Measurements from ENCODE around the gene SBF2.
A peak's percentile ranks its signal among the peaks of the same experiment; 100 is the strongest.
"Not testable (repeated sequence)": the region's sequence is repeated elsewhere in the genome, so short reads cannot be mapped to it uniquely, and the experiment has no call there.

The SBF2 gene

DNA sequence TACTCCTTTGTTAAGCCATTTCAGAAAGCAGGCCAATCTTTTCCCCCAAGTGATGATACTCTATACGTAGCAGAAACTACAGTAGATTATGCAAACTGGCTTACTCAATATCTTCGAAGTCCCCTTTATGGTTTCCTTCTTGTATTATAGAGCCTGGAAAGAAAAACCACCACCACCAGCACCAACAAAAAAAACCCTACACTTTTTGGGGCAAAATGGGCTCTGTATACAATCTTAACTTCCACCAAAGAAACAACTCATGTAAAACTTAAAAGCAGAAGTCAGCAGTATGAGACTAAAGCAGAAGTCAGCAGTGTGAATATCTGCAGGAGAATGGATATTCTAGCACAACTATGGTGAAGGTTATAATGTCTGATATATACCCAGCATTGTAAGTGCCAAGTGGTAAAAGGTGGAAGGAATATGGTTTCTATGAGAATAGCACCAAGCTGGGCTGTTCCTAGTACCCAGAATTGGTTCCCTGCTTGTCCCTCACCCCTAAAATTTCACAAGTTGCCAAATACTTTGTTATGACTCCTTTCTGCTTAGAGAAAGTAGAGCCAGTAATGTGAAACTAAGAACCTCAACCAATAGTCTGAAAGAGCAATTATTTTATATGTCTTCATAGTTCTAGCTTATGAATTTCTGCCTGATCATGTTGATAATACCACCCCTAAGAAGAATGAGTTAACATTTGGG is 252.1 kb downstream of the SBF2 start:
- H3K4me3 ChIP-seq (ENCODE audit: control insufficient read depth, low read depth, low read length), result no peak overlapping the region
- TF ChIP-seq, protein P1, sequence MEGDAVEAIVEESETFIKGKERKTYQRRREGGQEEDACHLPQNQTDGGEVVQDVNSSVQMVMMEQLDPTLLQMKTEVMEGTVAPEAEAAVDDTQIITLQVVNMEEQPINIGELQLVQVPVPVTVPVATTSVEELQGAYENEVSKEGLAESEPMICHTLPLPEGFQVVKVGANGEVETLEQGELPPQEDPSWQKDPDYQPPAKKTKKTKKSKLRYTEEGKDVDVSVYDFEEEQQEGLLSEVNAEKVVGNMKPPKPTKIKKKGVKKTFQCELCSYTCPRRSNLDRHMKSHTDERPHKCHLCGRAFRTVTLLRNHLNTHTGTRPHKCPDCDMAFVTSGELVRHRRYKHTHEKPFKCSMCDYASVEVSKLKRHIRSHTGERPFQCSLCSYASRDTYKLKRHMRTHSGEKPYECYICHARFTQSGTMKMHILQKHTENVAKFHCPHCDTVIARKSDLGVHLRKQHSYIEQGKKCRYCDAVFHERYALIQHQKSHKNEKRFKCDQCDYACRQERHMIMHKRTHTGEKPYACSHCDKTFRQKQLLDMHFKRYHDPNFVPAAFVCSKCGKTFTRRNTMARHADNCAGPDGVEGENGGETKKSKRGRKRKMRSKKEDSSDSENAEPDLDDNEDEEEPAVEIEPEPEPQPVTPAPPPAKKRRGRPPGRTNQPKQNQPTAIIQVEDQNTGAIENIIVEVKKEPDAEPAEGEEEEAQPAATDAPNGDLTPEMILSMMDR (IDR thresholded peaks at IDR 0.05; ENCODE audit: control insufficient read depth, insufficient read depth, low read depth, low read length, missing control alignments), result no peak
- no peak for DNase-seq (ENCODE audit: low read depth)

DNA sequence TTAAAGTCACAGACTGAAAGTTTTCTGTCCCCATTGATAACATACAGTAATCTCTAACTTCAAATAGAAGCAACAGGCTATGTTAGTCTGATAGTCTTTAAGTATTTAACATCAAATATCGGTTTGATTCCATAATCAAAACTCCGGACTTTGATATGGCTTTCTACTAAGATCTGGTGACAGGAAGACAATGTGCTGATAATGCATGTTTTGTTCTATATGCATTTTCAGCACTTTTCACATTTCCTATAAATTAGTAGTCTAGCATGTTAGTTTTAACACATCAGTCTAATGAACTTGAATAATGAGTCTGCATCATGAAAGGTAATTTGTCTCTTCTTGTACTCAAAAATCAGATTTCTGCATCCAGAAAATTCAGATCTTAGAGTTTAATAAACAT is 252.7 kb downstream of the SBF2 start:
- TF ChIP-seq, protein P1 (IDR thresholded peaks at IDR 0.05; ENCODE audit: control insufficient read depth, insufficient read depth, low read depth, low read length, missing control alignments), result no peak
- no peak for DNase-seq (ENCODE audit: low read depth)
- no peak overlapping the region for H3K4me3 ChIP-seq (ENCODE audit: control insufficient read depth, low read depth, low read length)

DNA sequence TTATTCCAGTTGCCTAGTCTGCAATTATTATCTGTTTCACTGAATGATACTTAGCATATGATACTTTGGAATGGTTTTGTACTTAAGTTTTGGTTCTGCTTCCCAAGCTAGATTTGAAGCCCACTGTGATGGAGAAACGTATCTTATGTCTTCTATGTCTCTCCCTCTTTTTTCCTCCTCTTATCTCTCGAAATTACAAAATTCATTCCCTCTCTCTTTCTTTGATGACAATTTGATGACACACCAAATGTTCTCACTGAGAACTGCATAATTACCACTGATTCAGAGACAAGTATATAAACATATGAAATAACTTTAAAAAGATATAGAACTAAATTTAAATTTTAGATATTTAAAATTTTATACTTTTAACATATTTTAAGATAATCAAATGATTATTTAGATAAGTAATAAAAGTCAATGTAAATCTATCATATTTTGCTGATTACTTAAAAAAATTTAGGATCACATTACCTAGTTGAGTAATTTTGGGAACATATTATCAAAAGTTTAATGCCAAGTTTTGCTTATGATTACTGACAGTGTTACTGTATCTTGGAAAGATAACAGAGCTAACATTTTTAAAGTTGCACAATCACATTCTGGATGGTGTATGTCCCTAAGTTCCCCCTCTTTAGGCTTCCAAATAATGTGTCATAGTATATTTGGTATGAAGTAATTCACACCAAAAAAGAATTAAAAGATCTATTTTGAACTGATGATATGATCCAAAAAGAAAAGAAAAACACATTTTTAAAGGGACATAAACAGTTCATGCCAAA is 255.3 kb downstream of the SBF2 start:
- H3K4me3 ChIP-seq (ENCODE audit: control insufficient read depth, low read depth, low read length), result no peak overlapping the region
- TF ChIP-seq, protein P1 (IDR thresholded peaks at IDR 0.05; ENCODE audit: control insufficient read depth, insufficient read depth, low read depth, low read length, missing control alignments), result no peak
- no peak for DNase-seq (ENCODE audit: low read depth)

DNA sequence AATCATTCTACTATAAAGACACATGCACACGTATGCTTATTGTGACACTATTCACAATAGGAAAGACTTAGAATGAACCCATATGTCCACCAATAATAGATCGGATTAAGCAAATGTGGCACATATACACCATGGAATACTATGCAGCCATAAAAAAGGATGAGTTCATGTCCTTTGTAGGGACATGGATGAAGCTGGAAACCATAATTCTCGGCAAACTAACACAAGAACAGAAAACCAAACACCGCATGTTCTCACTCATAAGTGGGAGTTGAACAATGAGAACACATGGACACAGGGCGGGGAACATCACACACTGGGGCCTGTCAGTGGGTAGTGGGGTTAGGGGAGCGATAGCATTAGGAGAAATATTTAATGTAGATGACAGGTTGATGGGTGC is 258.1 kb downstream of the SBF2 start:
- H3K4me3 ChIP-seq (ENCODE audit: control insufficient read depth, low read depth, low read length); DNase-seq (ENCODE audit: low read depth): not testable (repeated sequence)

DNA sequence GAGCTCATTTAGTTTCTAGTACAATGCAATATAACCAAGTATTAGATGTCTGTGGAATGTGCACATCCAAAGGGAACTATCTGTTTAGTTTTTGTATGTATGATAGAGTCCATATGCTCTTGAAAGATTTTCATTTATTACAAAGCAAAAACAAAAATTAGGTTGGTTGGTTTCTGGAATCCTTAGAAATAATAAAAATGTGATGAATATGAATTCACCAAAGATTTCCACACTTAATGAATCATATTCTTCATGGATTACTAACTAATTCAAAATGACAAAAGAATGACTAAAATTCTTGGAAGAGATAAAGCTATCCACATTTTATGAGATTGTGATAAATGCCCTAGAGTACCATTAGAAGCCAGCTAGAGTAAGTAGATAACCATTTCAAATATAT is 261.1 kb downstream of the SBF2 start:
- DNase-seq (ENCODE audit: low read depth), result peak; percentile 31
- TF ChIP-seq, protein P1 (IDR thresholded peaks at IDR 0.05; ENCODE audit: control insufficient read depth, insufficient read depth, low read depth, low read length, missing control alignments), result no peak
- no peak overlapping the region for H3K4me3 ChIP-seq (ENCODE audit: control insufficient read depth, low read depth, low read length)

DNA sequence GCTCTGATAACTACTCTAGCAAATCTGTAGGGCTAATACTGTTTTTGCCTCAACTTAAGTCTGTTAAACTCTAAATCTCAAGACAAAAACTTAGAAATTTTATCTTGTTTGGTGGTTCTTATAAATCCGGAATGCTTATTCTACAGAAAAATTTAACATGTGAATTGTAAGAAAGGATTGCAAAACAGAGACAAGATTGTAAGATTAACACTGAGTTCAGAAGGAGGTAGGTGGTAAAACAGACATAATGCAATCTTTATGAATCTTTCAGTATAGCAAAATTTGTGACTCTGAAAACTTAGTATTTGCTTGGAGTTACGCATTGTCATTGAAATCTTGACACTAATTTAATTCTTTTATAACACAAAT is 263.9 kb downstream of the SBF2 start:
- H3K4me3 ChIP-seq (ENCODE audit: control insufficient read depth, low read depth, low read length), result no peak overlapping the region
- TF ChIP-seq, protein P1 (IDR thresholded peaks at IDR 0.05; ENCODE audit: control insufficient read depth, insufficient read depth, low read depth, low read length, missing control alignments), result no peak
- DNase-seq (ENCODE audit: low read depth), result no peak

DNA sequence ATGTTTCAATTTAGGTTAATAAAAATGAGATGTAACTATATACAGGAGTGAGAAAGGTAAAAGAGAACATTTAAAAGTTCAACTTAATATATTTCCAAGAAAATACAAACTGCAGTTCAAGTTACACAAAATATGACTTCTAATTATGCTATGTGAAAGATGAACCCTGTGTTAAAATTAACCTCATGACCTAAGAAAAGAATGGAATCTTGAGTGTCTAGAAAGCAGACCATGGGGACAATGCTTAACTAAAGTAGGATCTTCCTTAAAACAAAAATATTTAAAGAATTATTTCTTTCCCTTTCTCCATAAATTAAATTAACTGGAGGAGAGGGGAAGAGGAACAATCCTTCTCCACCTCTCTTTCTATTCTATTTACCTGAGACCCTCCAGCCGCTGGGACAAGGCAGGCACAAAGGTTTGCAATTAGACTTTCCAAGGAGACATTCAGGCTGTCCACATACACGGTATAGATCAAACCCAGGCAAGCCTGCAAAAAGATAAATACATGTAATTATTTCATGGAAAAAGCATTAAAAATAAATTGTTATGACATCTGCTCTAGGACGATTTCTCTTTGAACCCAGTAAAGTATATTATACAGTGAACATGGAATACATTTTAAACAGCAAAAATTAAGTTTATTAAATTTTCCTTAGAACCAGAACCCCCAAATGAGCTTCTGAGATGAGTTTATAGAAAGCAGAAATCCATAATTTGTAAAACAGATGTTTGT is 264.5 kb downstream of the SBF2 start:
- H3K4me3 ChIP-seq (ENCODE audit: control insufficient read depth, low read depth, low read length), result no peak overlapping the region
- TF ChIP-seq, protein P1 (IDR thresholded peaks at IDR 0.05; ENCODE audit: control insufficient read depth, insufficient read depth, low read depth, low read length, missing control alignments), result no peak
- no peak for DNase-seq (ENCODE audit: low read depth)

Measured in AG09309 (cell line).